Activated CD4-positive, alpha-beta T cell treated with anti-CD3 and anti-CD28 coated beads, Interleukin-10, Interleukin-2, amounts not matched to agents 100 ng/mL and 50 ng/mL, durations not matched to agents 16 hours and 8 hours (primary cell): ENCODE data around the gene LTBR.
"Not testable (repeated sequence)": the region's sequence is repeated elsewhere in the genome, so short reads cannot be mapped to it uniquely, and the experiment has no call there.

Experiments used
- DNase-seq: peaks from one replicate; pipeline ENCODE4 v3.0.0-alpha.2; 2020

Gene LTBR

GRCh38 chr12:6426882-6427671 lies 43.1 kb downstream of the LTBR start:
- peak; percentile 97 for DNase-seq

- not testable (repeated sequence) for DNase-seq
Measured at GRCh38 chr12:6427796-6428195, 43.8 kb downstream of the LTBR start.

- no peak for DNase-seq
Measured at GRCh38 chr12:6428326-6428725, 44.4 kb downstream of the LTBR start.

GRCh38 chr12:6430124-6430989 lies 46.4 kb downstream of the LTBR start:
- DNase-seq = peak; percentile 71

GRCh38 chr12:6432991-6433390 lies 49.0 kb downstream of the LTBR start:
- DNase-seq = no peak

DNA sequence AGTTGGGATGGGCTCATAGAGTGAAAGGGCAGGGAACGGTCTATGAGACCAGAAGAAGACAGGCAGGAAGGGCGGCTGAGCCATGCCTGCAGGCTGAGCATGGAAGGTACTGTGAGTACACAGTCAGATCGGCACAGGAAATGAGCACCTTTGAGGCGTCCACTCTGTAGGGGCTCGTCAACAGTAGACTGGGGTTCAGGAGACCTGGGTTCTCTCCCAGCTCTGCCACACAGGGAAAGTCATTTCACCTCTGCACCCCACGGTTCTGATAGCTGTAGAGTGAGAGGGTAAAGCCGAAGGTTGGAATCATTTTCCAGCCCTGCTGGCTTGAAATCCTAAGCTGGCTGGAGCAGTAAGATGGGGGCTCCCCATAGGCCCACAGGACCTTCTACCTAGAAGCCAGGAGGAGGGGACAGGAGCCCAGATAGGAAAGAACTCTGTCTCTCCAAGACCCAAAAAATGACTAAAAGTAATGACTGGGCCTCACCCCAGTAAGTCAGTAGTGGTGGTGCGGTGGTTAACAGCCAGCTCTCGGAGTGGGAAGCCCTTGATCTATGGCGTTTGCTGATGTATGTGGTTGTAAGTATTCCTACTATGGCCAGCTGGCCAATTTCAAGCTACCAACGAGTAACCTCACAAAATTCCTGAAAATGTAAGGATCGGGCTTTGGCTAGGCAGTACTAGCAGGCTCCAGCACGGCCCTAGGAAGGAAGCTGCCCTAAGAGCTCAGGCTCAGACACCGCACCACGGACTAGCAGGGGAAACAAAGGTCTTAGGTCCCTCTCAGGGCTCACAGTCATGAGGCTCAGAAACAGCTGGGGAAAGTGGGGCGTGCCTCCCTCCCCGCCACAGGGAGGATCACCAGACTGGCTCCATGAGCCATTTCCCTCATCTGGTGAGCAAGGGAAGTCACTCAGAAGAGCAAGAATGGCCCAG lies 50.5 kb downstream of the LTBR start:
- DNase-seq = peak; percentile 61

DNA sequence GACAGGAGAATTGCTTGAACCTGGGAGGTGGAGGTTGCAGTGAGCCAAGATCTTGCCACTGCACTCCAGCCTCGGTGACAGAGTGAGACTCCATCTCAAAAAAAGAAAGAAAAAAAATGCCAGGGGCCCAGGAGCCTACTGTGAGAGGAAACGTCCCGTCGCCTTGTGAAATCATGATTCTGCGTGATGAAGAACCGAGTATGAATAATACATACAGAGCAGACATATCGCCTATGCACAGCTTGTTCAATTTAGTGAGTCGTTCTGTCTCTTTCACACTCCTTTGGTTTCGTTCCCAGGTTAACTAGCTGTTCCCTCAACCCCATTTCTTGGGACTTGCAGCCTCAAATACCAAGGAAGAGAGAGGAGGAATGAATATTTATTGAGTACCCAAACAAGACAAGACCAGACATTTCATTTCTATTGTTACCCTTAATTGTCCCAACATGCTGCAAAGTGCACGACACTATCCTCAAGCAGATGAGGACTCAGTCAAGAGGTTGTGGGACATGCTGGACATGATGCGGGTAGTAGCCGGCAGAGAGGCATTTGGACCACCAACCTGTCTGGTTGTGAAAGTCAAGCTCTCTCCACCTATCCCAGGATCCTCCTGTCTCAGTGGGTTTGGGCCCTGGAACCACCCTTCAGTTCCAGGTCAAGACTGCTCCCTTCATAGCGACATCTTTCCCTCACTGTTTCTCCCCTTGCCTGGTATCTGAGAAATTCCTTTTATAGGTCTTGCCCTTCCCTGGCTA lies 52.2 kb downstream of the LTBR start:
- DNase-seq = no peak

GRCh38 chr12:6437586-6437985 lies 53.6 kb downstream of the LTBR start:
- DNase-seq = no peak

DNA sequence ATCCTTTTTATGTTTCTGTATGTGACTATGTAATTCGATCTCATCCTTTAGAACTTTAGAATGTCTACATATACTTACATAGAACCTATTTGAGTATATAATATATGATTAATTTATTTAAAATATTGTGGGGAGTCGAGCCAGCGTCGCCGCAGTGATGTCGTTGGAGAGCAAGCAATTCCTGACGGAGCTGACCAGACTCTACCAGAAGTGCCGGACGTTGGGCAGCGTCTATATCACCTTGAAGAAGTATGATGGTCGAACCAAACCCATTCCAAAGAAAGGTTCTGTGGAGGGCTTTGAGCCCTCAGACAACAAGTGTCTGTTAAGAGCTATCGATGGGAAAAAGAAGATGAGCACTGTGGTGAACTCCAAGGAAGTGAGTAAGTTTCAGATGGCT lies 54.4 kb downstream of the LTBR start:
- DNase-seq = no peak

GRCh38 chr12:6440391-6440790 lies 56.4 kb downstream of the LTBR start:
- no peak for DNase-seq
